OCI-LY7 (cell line): Measurements from ENCODE around the gene CYP4A11.

Experiments used
- EZH2phosphoT487 ChIP-seq: fragments of 200-600 bp; sonication (generic); IDR thresholded peaks from 2 replicates; pipeline ENCODE4 v1.6.1; 2018; ENCODE audit warnings: low read depth, borderline replicate concordance, mild to moderate bottlenecking, mixed run types, antibody characterized with exemption, low read length, moderate library complexity, mixed read lengths
- TF ChIP-seq, protein P1 (sequence below): fragments of 200-600 bp; sonication (generic); conservative IDR thresholded peaks from 2 replicates; pipeline ENCODE4 v1.5.1; 2014; ENCODE audit warnings: mild to moderate bottlenecking, antibody characterized with exemption, low read length, moderate library complexity, mixed read lengths

DNA sequence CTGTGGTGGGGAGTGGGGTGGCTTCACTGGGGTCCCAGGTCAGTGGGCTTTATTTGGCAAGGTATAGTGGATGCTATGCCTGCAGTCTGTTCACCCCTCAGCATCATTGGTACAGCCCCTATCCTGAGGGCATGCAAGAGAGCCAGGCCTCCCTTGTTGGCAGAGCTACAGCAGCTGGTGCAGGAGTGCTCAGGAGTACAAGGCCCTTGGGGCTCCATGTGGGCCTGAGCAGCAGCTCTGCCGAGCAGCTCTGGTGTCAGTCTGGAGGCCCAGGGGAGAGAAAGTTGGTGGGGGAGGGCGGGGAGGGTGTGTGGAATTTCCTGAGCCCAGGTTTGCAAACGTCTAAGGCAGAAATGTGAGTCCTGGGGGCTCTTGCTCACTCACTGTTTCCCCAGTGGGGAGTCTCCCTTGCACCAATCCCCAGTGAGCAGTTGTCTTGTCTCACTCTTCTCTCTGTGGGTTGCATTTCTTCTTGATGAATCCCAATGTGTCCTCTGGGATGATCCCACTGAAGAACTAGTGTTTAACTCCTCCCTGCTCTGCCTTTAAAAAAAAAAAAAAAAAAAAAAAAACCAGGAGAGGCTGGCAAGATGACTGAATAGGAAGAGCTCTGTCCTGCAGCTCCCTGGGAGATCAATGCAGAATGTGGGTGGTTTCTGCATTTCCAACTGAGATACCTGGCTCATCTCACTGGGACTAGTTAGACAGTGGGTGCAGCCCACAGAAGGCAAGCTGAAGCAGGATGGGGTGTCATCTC is 42.7 kb upstream of the CYP4A11 start:
- TF ChIP-seq, protein P1, sequence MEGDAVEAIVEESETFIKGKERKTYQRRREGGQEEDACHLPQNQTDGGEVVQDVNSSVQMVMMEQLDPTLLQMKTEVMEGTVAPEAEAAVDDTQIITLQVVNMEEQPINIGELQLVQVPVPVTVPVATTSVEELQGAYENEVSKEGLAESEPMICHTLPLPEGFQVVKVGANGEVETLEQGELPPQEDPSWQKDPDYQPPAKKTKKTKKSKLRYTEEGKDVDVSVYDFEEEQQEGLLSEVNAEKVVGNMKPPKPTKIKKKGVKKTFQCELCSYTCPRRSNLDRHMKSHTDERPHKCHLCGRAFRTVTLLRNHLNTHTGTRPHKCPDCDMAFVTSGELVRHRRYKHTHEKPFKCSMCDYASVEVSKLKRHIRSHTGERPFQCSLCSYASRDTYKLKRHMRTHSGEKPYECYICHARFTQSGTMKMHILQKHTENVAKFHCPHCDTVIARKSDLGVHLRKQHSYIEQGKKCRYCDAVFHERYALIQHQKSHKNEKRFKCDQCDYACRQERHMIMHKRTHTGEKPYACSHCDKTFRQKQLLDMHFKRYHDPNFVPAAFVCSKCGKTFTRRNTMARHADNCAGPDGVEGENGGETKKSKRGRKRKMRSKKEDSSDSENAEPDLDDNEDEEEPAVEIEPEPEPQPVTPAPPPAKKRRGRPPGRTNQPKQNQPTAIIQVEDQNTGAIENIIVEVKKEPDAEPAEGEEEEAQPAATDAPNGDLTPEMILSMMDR = no peak
- TF ChIP-seq EZH2phosphoT487 = no peak
